Stimulated activated CD4-positive, alpha-beta T cell treated with anti-CD3 and anti-CD28 coated beads, Interleukin-15, amount 100 ng/mL, for 48 hours (primary cell): Measurements from ENCODE around the gene MSRB2.
A peak's percentile ranks its signal among the peaks of the same experiment; 100 is the strongest.
"Not testable (repeated sequence)": the region's sequence is repeated elsewhere in the genome, so short reads cannot be mapped to it uniquely, and the experiment has no call there.

Experiments
- DNase-seq, 2 donors: peaks; one replicate each; pipeline ENCODE4 v3.0.0-alpha.2; 2020; ENCODE audit warnings: low read depth in 2 of 2

Gene MSRB2

DNA sequence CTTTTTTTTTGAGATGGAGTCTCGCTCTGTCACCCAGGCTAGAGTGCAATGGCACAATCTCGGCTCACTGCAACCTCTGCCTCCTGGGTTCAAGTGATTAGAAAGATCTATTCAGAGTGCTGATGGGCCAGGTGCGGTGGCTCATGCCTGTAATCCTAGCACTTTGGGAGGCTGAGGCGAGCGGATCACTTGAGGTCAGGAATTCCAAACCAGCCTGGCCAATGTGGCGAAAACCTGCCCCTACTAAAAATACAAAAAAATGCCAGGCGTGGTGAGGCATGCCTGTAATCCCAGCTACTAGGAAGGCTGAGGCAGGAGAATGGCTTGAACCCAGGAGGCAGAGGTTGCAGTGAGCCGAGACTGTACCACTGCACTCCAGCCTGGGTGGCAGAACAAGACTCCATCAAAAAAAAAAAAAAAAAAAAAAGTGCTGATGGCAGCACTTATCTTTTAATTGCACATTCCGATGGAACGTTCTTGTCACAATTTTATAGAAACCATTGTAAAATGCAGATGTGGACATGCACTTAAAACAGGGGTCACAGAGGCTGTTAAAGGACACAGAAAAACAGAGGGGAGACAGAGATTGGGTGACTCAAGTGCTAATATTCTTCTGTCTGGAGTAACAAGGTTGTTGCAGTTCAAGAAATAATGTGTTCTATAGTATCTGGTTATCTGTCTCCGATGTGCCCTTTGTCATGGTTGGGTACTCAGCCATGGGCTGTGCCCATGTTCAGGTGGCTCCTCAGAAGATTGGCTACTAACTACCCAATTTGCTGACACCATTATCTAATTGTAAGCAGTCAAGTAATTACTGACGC is 25.1 kb upstream of the MSRB2 start:
- DNase-seq, result not testable (repeated sequence)

DNA sequence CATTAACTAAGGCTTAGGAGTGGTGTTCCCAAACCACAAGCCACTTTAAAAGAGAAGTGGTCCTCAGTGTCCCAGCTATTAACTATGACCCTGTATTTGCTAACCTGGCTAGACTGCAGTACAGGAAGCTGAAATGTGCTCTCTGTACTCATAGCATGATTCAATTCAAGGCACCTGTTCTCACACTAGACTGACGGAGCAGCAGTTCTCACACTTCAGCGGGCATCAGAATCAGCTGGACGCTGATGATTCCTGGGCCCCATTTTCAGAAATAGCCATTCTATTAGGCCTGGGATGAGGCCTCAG is 24.5 kb upstream of the MSRB2 start:
- DNase-seq, result no peak

DNA sequence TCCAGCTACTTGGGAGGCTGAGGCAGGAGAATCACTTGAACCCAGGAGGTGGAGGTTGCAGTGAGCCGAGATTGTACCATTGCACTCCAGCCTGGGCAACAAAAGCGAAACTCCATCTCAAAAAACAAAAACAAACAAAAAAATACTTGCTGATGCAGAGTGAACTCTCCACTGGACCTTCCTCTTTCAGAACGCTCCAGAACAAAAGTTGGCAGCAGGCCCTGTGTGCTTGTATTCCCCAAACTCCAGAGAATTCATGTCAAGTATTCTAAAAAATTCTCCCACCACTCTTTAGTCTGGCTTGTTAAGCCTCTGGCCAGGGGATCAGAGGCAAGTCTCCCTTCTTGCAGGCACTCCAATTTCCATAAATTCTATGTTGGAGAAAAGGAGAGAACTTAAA is 22.8 kb upstream of the MSRB2 start:
- DNase-seq, result not testable (repeated sequence)

DNA sequence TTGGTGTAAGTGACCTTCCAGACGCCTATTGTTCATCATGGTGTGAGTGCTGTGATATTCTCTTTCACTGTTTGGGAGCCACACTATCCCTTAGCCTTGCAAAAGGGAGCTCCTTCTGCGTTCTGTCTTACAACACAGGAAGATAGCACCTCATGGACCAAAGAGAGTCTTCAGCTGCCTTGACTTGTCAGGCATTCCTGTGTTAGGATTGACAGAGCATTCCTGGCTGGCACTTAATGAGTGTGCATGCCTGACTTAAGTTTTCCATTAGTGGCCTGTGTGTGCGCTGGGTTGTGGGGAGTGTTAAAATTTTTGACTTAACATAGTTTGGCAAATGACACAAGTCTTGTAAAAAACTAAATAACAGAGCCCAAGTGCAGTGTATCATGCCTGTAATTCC is 21.9 kb upstream of the MSRB2 start:
- no peak for DNase-seq

DNA sequence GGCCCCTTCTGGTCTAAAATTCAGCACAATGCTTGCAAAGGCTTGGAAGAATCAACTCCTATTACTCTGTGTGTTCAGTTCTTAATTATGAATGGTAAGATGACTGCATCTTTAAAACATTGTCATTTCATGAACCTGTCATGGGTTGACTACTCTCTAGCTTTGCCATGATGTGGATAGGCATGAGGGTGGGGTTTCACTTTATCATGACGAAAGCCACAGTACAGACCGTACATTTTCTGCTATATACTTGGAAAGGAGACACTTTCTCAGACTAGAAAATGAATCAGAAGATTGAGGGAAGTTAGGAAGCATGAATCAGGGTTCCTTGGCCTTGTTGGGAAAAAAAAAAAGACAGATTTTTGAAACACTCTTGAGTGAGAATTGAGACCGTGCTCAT is 19.7 kb upstream of the MSRB2 start:
- DNase-seq, result no peak

DNA sequence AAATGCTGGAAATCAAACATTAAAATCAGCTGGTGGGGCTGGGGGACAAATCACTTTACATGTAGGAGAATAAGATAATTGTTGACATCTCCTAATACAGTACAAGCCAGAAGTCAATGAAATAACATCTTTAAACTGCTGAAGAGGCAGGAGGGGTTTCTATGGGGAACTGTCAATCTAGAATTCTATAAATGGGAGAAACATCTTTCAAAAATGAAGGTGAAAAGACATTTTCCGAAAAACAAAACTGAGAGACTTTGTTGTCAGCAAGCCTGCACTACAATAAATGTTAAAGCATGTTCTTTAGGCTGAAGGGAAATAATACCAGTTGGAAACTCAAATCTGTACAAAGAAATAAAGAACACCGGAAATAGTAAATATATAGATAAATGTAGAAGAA is 17.3 kb upstream of the MSRB2 start:
- DNase-seq, result no peak

DNA sequence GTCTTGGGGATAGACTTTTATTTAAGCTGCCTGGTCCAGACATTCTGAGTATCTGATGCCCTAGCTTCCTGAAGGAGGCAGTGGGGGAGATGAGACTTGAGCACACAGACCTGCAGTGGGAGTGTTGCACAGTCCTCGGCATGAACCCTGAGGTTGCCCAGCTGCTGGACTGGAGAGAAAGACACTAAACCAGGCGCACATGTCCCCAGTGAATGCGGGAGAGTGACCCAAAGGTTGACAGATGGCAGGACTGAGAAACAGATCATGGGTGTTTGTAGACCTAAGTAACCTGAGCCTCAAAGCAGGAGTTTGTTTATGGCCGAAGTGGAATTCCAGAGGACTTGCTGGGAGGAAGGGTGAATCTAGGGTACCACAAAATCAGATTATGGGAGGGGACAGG is 15.7 kb upstream of the MSRB2 start:
- no peak for DNase-seq

DNA sequence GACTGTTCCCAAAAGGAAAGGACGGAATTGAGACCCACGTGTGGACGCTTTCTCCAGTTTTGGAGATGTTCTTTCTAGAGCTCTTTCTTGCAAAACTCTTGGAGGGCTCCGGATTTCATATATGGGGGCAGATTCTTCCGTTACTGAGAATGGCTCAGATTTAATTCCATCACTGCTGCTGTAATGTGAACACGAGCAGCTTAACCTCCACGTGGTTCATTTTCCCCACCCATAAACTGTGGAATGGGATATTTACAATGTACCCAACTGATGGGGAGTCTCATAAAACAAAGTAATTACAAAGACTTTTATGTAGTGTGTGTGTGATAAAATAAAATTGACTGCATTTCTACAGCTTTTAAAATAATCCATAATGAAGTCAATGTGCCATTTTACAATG is 15.1 kb upstream of the MSRB2 start:
- no peak for DNase-seq

DNA sequence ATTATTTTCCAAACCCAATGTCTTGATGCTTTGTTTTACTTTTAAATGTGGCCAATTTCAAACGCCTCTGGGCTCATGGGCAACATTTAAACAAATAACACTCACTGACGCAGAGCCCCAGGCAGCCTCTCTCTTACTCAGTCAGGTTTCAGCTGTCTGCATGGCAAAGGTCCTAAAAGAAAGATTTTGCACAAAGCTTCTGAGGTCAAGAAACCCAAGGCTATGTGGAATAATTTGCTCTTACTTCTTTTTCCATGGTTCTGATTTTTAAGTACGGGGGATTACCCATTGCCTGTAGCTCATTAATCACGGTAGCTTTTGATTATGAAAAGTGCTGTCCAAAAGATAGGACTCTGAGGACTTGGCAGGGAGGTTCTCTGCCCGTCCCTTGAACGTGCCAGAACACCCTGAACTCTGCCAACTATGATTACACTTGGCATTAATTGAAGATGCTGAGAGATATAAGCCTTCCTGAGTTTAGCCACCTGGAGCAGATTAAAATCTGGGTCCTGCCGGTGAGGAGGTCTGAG is 14.1 kb upstream of the MSRB2 start:
- no peak for DNase-seq

DNA sequence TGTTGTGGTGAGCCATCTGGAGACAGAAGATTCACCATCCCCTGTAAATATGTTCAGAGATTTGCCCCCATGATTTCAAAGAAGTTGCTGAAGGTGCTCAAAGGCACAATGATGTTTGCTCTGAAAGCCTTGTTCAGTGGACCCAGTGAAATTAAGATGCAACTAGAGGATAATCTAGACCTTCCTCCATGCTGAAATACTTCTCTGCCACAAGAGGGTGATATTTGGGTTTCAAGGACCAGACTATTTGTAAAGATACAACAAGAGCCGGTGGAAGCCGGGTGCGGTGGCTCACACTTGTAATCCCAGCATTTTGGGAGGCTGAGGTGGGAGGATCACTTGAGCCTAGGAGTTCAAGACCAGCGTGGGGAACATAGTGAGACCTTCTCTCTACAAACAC is 13.5 kb upstream of the MSRB2 start:
- DNase-seq, result no peak

DNA sequence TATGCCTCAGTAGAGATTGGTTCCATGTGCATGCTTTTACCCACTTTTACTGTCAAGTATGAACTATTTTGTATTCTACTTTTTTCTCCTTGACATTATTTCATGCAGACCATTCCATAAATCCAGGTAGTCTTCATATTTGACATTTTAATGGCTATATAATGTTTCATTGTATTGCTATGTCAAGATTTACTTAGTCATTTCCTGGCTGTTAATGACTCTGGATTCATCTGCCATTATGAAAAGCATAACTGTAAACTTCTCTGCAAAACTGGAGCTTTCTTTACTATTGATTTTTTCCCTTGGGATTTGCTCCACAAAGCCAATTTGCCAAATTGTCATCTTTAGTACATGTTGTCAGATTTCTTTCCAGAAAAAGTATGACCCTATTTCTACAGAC is 6.8 kb upstream of the MSRB2 start:
- no peak for DNase-seq

DNA sequence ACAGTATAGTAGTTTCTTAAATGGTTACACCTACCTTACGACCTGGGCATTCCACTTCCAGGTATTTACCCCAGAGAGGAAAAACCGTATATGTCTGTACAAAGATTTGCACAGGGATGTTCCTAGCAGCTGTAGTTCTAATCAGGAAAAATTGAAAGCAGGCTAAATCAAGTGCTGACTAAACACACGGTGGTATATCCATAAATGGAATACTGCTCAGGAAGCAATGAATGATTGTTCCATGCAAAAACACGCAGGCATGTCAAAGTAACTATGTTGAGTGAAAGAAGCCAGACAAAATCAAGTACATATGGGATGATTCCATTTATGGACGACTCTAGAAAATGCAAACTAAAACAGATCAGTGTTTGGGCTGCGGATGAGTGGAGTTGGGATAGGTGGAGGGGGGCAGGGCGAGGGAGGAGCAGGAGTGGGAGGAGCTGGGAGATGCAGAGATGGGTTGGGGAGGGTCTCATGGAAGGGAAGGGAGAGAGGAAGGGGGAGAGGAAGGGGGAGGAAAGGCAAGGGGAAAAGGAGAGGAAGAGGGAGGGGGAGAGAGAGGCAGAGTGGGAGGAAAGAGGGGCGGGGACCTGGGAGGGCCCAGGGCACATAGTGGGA is 484 bp upstream of the MSRB2 start:
- no peak for DNase-seq

DNA sequence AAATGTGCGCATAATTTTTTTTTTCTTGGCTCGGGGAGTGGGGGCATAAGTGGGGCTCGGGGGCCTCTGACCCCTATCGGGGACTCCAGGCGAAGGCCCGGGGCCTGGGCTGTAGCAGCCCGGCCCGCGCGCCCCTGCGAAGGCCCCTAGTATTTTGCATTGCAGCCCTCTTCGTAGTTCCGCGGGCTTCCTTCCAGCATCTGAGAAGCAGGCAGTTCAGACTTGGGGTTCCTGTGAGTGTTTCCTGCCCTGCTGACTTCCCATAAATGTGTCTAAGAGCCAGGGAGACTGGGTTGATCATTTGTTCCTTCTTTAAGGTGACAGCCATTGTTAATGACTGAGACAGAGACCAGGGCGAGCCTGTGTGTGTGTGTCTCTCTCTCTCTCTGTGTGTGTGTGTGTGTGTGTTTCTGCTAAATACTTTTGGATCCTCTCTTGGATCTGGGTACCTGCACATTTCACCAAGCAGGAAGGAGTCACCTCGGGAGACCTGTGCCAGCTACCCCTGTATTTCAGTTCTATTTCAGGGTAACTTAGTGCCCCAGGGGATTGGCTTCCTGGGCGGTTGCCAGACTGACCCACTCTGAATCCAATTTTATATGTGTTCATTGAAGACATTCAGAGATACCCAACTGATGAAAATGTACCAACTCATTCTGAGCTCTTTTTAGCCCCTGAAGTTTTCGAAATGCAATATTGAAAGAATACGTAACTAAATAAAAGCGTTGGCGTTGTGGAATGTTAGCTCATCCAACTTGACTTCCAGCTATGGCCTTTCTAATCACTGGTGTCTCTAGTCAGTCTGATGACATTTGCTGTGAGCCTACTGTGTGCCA is 805 bp downstream of the MSRB2 start:
- peak in 1 of 2 donors; percentile 11 for DNase-seq

DNA sequence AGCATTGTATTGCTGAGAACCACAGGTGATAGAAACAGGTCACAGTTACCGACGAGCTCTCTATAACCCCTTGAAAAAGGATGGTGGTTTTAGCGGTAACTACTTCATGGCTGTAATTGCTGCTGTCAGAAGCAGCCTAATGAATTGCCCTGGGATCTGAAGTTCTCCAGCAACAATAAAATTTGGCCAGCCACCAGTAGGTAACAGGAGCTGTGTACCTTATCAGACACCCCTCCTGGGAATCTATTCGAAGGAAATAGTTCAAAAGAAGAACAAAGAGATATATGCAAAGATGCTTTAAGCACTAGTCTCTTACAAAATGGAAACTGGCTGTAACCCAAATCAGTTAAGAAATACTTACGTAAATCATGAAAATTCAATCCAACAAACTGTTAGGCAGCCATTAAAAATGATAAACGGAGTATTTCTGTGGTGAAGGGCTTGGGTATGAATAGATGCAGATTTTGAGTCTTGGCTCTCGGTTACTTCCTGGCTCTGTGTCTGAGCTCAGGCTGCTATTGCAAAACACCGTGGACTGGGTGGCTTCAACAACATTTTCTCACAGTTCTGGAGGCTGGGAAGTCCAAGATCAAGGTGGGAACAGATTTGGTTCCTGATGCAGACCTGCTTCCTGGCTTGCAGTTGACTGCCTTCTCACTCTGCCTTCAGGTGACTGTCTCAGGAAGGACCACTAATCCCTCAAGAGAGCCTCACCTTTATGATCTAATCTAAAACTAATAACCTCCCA is 1.6 kb downstream of the MSRB2 start:
- no peak for DNase-seq

DNA sequence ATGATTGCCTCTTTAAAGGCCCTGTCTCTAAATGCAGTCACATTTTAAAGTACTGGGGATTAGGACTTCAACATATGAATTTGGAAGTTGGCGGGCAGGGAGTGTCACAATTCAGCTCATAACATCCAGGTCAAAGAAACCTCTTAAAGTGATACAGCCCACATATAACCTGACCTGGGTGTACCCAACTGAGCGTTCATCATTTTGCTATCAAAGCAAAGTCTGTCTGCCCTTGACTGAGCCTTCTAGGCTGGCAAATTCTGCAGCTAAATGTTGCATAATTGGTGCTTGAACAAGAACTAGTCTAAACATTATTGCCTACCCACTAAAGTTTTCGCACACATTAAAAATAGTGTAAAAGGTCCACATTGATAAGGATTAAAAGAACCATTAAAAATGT is 3.7 kb downstream of the MSRB2 start:
- no peak for DNase-seq

DNA sequence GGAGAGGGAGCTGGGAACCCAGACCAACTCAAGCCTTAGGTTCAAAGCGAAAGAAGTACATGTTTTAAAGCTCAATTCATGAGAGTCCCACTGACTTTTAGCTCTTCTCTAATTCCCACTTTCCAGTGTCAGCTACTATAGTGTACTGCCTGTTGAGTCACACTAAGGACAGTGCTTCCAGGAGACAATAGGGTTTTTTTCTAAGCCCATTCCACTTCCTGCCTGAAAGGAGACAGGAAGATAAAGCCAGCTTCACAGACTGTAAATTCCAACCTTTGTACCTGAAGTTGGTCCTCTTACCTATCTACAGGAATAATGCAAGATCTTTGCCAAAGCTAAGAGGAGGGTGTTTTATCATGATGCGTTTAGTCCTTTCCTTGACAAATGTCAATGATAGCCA is 4.4 kb downstream of the MSRB2 start:
- no peak for DNase-seq

DNA sequence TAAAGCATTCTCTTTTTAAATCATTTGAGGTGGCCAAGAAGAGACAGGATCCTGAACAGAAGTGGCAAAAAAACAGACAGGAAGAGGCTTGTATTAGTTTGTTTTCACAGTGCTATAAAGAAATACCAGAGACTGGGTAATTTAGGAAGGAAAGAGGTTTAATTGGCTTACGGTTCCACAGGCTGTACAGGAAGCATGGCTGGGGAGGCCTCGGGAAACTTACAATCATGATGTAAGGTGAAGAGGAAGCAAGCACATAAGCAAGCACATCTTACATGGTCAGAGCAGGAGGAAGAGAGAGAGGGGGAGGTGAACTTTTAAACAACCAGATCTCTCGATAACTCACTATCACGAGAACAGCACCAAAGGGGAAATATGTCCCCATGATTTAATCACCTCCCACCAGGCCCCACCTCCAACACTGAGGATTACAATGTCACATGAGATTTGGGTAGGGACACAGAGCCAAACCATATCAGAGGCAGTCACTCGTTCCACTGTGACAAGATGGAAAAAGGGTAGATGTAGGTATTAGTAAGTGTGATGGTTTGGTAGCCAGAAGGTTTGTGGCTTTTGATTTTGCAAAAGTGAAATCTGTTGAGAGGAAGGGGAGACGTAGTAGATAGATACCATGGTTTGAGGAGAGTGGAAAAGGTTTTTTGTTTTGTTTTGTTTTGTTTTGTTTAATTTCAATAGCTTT is 5.1 kb downstream of the MSRB2 start:
- no peak for DNase-seq

DNA sequence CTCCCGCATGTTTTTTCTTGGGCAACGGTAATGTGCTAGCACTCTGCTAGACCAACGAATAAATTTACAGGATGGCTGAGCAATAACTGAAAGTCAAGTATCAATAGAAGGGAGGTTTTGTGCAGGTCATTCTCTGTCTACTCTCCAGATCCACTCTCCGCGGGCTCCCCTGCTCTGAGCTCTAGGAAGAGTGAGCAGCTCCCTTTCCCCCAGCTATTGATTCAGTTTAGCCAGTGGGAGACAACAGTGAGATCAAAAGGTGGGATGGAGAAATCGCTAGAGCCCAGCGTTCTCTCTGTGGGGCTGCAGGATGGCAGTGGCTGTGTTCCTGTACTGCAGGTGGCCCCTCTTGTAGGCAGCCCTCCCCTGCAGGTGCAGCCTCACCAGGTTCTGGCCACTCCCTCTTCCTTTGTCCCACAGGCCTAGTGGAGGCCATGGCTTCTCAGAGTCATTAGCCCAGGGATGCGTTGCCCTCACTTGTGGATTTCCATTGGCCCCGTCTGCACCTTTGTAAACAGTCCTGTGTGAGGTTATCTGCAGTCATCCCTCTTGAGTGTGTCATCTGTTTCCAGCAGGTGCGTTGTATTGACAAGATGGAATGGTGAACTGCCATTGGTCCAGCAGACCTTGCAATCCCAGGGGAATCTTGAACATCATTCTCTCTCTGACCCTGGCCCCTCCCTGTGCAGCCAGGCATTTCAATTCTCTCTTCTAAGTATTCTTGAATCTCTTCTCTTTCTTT is 11.1 kb downstream of the MSRB2 start:
- DNase-seq, result no peak

DNA sequence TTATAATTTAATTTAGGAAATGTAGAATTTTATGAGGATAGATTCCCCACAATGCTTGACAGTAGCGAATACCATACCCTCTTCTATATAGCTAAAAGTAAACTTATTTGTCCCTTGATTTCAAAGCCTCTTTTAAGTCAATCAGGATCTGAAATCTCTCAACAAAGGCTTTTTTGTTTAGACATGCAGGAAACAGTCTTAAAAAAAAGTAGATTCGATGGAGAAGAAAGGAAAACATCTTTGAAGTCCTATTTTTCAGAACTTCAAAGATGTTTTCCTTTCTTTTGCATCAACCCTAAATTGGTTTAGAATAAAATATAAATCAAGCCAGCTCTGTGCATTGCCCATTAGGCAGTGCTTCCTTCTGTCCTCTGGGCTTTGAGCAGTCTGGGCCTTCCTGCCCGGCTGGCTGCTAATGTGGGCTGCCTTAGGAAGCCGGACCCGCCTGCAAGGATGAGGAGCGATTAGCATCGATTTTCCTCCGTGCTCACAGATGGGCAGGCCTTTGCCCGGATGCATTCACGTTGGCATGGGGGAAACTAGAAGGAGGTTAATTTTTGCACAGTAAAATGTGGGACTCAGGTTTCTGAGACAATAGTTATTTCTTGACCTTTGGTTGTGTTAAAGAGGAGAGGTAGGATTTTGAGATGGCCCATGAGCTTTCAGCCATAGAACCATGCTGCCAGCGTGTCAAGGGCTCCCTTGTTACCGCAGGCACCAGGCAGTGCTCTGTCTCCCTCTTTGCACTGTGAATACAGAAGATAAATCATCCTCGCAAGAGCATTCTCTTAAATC is 15.5 kb downstream of the MSRB2 start:
- DNase-seq, result no peak
